H9 (cell line): Measurements from ENCODE around the gene TBX15. TPM values are rescaled to one million over a fixed set of nuclear protein-coding genes. Genes with fewer than 3 reads are reported as not detected.

Source experiments
- DNase-seq: peaks from one replicate; pipeline ENCODE4 v3.0.0-alpha.2; 2017
- H2AFZ ChIP-seq: one replicate; pipeline ENCODE4 v1.6.1; 2013; ENCODE audit warnings: mild to moderate bottlenecking, low read length, control low read depth, moderate library complexity
- H2AK5ac ChIP-seq: 2 replicates; pipeline ENCODE4 v1.6.1; 2013; ENCODE audit warnings: low read length, control low read depth, mixed read lengths; ENCODE audit not compliant: insufficient read length
- H2BK120ac ChIP-seq: one replicate; pipeline ENCODE4 v1.6.1; 2013; ENCODE audit warnings: low read depth, mild to moderate bottlenecking, low read length, control low read depth, inconsistent platforms; ENCODE audit not compliant: poor library complexity, severe bottlenecking
- H2BK12ac ChIP-seq: 2 replicates; pipeline ENCODE4 v1.6.1; 2013; ENCODE audit warnings: low read length, control low read depth, mixed read lengths, low read depth; ENCODE audit not compliant: insufficient read length
- H2BK15ac ChIP-seq: 2 replicates; pipeline ENCODE4 v1.6.1; 2013; ENCODE audit warnings: low read depth, low read length, control low read depth
- H2BK20ac ChIP-seq: one replicate; pipeline ENCODE4 v1.6.1; 2013; ENCODE audit warnings: low read depth, mild to moderate bottlenecking, low read length, control low read depth, inconsistent platforms; ENCODE audit not compliant: poor library complexity, severe bottlenecking
- H2BK5ac ChIP-seq: 2 replicates; pipeline ENCODE4 v1.6.1; 2013; ENCODE audit warnings: low read length, control low read depth, mixed read lengths; ENCODE audit not compliant: insufficient read length
- H3K14ac ChIP-seq: 2 replicates; pipeline ENCODE4 v1.6.1; 2013; ENCODE audit warnings: low read length, control low read depth; ENCODE audit not compliant: insufficient read depth
- H3K18ac ChIP-seq: 2 replicates; pipeline ENCODE4 v1.6.1; 2013; ENCODE audit warnings: low read depth, mild to moderate bottlenecking, mixed read lengths, low read length, control low read depth; ENCODE audit not compliant: insufficient read length
- H3K23ac ChIP-seq: 2 replicates; pipeline ENCODE4 v1.6.1; 2013; ENCODE audit warnings: low read length, control low read depth, mixed read lengths, low read depth; ENCODE audit not compliant: insufficient read length
- H3K23me2 ChIP-seq: 2 replicates; pipeline ENCODE4 v1.6.1; 2013; ENCODE audit warnings: low read depth, mild to moderate bottlenecking, mixed read lengths, low read length, control low read depth; ENCODE audit not compliant: insufficient read length, poor library complexity, severe bottlenecking
- H3K27ac ChIP-seq: 2 replicates; pipeline ENCODE4 v1.5.1; 2013; ENCODE audit warnings: low read length, control low read depth, mixed read lengths, low read depth; ENCODE audit not compliant: insufficient read length
- H3K27me3 ChIP-seq: 2 replicates; pipeline ENCODE4 v1.6.1; 2013; ENCODE audit warnings: low read length, control low read depth, inconsistent platforms; ENCODE audit not compliant: insufficient read depth
- H3K4ac ChIP-seq: 2 replicates; pipeline ENCODE4 v1.6.1; 2013; ENCODE audit warnings: low read depth, mild to moderate bottlenecking, control low read depth, inconsistent platforms, low read length, moderate library complexity
- H3K4me1 ChIP-seq: 2 replicates; pipeline ENCODE4 v1.6.1; 2013; ENCODE audit warnings: low read length, control low read depth, inconsistent platforms; ENCODE audit not compliant: insufficient read depth
- H3K4me2 ChIP-seq: 2 replicates; pipeline ENCODE4 v1.6.1; 2013; ENCODE audit warnings: low read length, control low read depth, mixed read lengths; ENCODE audit not compliant: insufficient read length, insufficient read depth
- H3K56ac ChIP-seq: 2 replicates; pipeline ENCODE4 v1.6.1; 2013; ENCODE audit warnings: low read depth, mild to moderate bottlenecking, mixed read lengths, low read length, control low read depth; ENCODE audit not compliant: insufficient read length
- H3K79me1 ChIP-seq: 2 replicates; pipeline ENCODE4 v1.6.1; 2013; ENCODE audit warnings: low read depth, mild to moderate bottlenecking, moderate library complexity, low read length, control low read depth, inconsistent platforms; ENCODE audit not compliant: insufficient read depth, poor library complexity, severe bottlenecking
- H3K79me2 ChIP-seq: 2 replicates; pipeline ENCODE4 v1.6.1; 2013; ENCODE audit warnings: low read length, control low read depth, inconsistent platforms; ENCODE audit not compliant: insufficient read depth
- H3K9ac ChIP-seq: 2 replicates; pipeline ENCODE4 v1.6.1; 2013; ENCODE audit warnings: low read length, control low read depth, mixed read lengths; ENCODE audit not compliant: insufficient read length; ENCODE audit errors: extremely low read depth
- H3K9me3 ChIP-seq: one replicate; pipeline ENCODE4 v1.6.1; 2013; ENCODE audit warnings: low read depth, low read length, inconsistent platforms; ENCODE audit not compliant: control insufficient read depth
- H3T11ph ChIP-seq: one replicate; pipeline ENCODE4 v1.6.1; 2013; ENCODE audit warnings: mild to moderate bottlenecking, low read length, control low read depth, inconsistent platforms
- H4K20me1 ChIP-seq: one replicate; pipeline ENCODE4 v1.6.1; 2013; ENCODE audit not compliant: control insufficient read depth, insufficient read length, insufficient read depth
- H4K5ac ChIP-seq: 2 replicates; pipeline ENCODE4 v1.6.1; 2013; ENCODE audit warnings: low read depth, mild to moderate bottlenecking, mixed read lengths, low read length, control low read depth; ENCODE audit not compliant: insufficient read length
- H4K8ac ChIP-seq: replicated peaks from 2 replicates; pipeline ENCODE4 v1.6.1; 2013; ENCODE audit warnings: low read length, control low read depth, mixed read lengths, low read depth; ENCODE audit not compliant: insufficient read length
- H4K91ac ChIP-seq: 2 replicates; pipeline ENCODE4 v1.6.1; 2013; ENCODE audit warnings: low read depth, mild to moderate bottlenecking, moderate library complexity, mixed read lengths, low read length, control low read depth; ENCODE audit not compliant: insufficient read length
- H3K27ac Mint-ChIP-seq, 3 experiments: 2 replicates in 2 of 3; 3 replicates in 1 of 3; pipeline ENCODE4 v1.8.0; 2020 to 2021; ENCODE audit warnings: mixed read lengths in 3 of 3, mild to moderate bottlenecking in 1 of 3, moderate library complexity in 1 of 3
- H3K27me3 Mint-ChIP-seq: 2 replicates; pipeline ENCODE4 v1.8.0; 2021; ENCODE audit warnings: low read depth, mild to moderate bottlenecking, moderate library complexity, mixed read lengths
- H3K36me3 Mint-ChIP-seq, 3 experiments: 2 replicates in 2 of 3; 3 replicates in 1 of 3; pipeline ENCODE4 v1.8.0; 2020 to 2021; ENCODE audit warnings: low read depth in 3 of 3, mixed read lengths in 3 of 3; ENCODE audit not compliant: insufficient read depth in 1 of 3
- H3K4me1 Mint-ChIP-seq, 2 experiments: 2 replicates each; pipeline ENCODE4 v1.8.0; 2020; ENCODE audit warnings: mixed read lengths in 2 of 2
- H3K4me3 Mint-ChIP-seq, 2 experiments: 2 replicates in 1 of 2; 3 replicates in 1 of 2; pipeline ENCODE4 v1.8.0; 2020 to 2021; ENCODE audit warnings: mild to moderate bottlenecking in 2 of 2, mixed read lengths in 2 of 2, moderate library complexity in 1 of 2
- H3K9me3 Mint-ChIP-seq, 2 experiments: 2 replicates in 1 of 2; 3 replicates in 1 of 2; pipeline ENCODE4 v1.8.0; 2020; ENCODE audit warnings: mild to moderate bottlenecking in 2 of 2, mixed read lengths in 2 of 2, moderate library complexity in 1 of 2
- CTCF ChIP-seq: fragments of 200-600 bp; sonication (generic); conservative IDR thresholded peaks from 3 replicates; pipeline ENCODE4 v1.8.0; 2021; ENCODE audit warnings: antibody characterized with exemption, mild to moderate bottlenecking
- WGBS: extraction: QIAGEN DNeasy Blood & Tissue Kit; methylation state at CpG from one replicate; pipeline ENCODE4 v1.1.7; 2013; ENCODE audit warnings: missing lambda C conversion rate, low lambda C conversion rate, mixed read lengths; ENCODE audit not compliant: insufficient read length; ENCODE audit errors: extremely low coverage; 5-methylcytosine and 5-hydroxymethylcytosine counted together
- total RNA-seq: library from RNA; stranded (reverse); gene quantifications from 2 replicates; pipeline ENCODE4 v1.2.1, GENCODE V29; 2021

Gene TBX15
- total RNA-seq, 1 experiment from 2014 or later = 0.07 TPM

GRCh38 chr1:118979754-118980575, 8.2 kb downstream of the TBX15 start:
- Histone ChIP-seq H3K4me1 (no peaks in the 10 kb centered on the region), H4K8ac (no peak overlapping the region), H3K4me2 (peak overlapping the region; percentile 74), H4K5ac (no peak overlapping the region), H2BK15ac (no peak overlapping the region), H2AK5ac (no peak overlapping the region), H4K91ac (no peak overlapping the region), H3K27me3 (peaks cover 78% of the 10 kb centered on the region), H3K23me2 (peaks cover 6% of the 10 kb centered on the region), H2BK5ac (no peak overlapping the region), H3K23ac (no peak overlapping the region), H3K18ac (no peak overlapping the region), H3K27ac (no peak overlapping the region), H3T11ph (no peak overlapping the region), H3K79me2 (no peaks in the 10 kb centered on the region), H2BK12ac (no peak overlapping the region), H3K9ac (no peak overlapping the region), H3K79me1 (no peaks in the 10 kb centered on the region), H2BK20ac (no peak overlapping the region), H3K56ac (no peak overlapping the region), H2BK120ac (no peak overlapping the region), H4K20me1 (no peaks in the 10 kb centered on the region), H3K14ac (no peak overlapping the region; the same call in 1 of the 2 replicates), H2AFZ (no peak overlapping the region), H3K9me3 (no peaks in the 10 kb centered on the region), H3K4ac (no peak overlapping the region)
- Mint-ChIP-seq H3K4me1 (peaks cover 29 to 33% of the 10 kb centered on the region in 2 experiments), H3K36me3 (no peaks in the 10 kb centered on the region; a peak in 1 of 7 replicates), H3K9me3 (peaks cover 0 to 16% of the 10 kb centered on the region in 2 experiments; a peak in 3 of 5 replicates), H3K27me3 (peaks cover 100% of the 10 kb centered on the region), H3K27ac (no peak overlapping the region), H3K4me3 (peak overlapping the region; percentile 36 to 82; a peak in 4 of 5 replicates)
- DNase-seq = no peak
- TF ChIP-seq CTCF = no peak
- WGBS = no CpG with 5 or more reads among the region's 59 CpGs
